ENCODE measurements around the gene FBXO28.

FBXO28 gene

GRCh38 chr1:224095339-224095738 lies 18.6 kb upstream of the FBXO28 start:
- Histone ChIP-seq H3K4me2 (ENCODE audit: low read depth, low read length) (no peak overlapping the region), H3K4me3 (ENCODE audit: low read length) (no peak overlapping the region), H3K79me2 (ENCODE audit: low read length) (no peaks in the 10 kb centered on the region), H3K9me3 (replicated peaks; ENCODE audit: insufficient read depth, low read length) (no peaks in the 10 kb centered on the region), H3F3A (ENCODE audit: insufficient read depth, low read length) (no peaks in the 10 kb centered on the region), H4K20me1 (ENCODE audit: insufficient read depth, low read length) (no peaks in the 10 kb centered on the region), H3K9ac (ENCODE audit: low read length) (no peak overlapping the region), H3K27ac (ENCODE audit: low read length) (no peak overlapping the region), H3K4me1 (ENCODE audit: low read length) (no peaks in the 10 kb centered on the region), H3K36me3 (replicated peaks; ENCODE audit: insufficient read depth, low read length) (no peaks in the 10 kb centered on the region), H3K9me2 (replicated peaks; ENCODE audit: insufficient read depth, low read length) (no peaks in the 10 kb centered on the region), H3K27me3 (replicated peaks; ENCODE audit: insufficient read depth, low read length) (no peaks in the 10 kb centered on the region), H2AFZ (ENCODE audit: low read length) (no peak overlapping the region)
- no peak for DNase-seq
- TF ChIP-seq EZH2 (optimal IDR thresholded peaks at IDR 0.05; ENCODE audit: low read depth, low read length), result no peak

GRCh38 chr1:224095867-224096266 lies 18.0 kb upstream of the FBXO28 start:
- Histone ChIP-seq H3K27me3 (replicated peaks; ENCODE audit: insufficient read depth, low read length) (no peaks in the 10 kb centered on the region), H3K4me3 (ENCODE audit: low read length) (no peak overlapping the region), H3K27ac (ENCODE audit: low read length) (no peak overlapping the region), H3K4me1 (ENCODE audit: low read length) (no peaks in the 10 kb centered on the region), H3K9ac (ENCODE audit: low read length) (no peak overlapping the region), H3K4me2 (ENCODE audit: low read depth, low read length) (no peak overlapping the region), H3K36me3 (replicated peaks; ENCODE audit: insufficient read depth, low read length) (no peaks in the 10 kb centered on the region), H3K9me2 (replicated peaks; ENCODE audit: insufficient read depth, low read length) (no peaks in the 10 kb centered on the region), H2AFZ (ENCODE audit: low read length) (no peak overlapping the region), H3K79me2 (ENCODE audit: low read length) (no peaks in the 10 kb centered on the region), H3K9me3 (replicated peaks; ENCODE audit: insufficient read depth, low read length) (no peaks in the 10 kb centered on the region), H3F3A (ENCODE audit: insufficient read depth, low read length) (no peaks in the 10 kb centered on the region), H4K20me1 (ENCODE audit: insufficient read depth, low read length) (no peaks in the 10 kb centered on the region)
- TF ChIP-seq EZH2phosphoT487 (IDR thresholded peaks at IDR 0.05; ENCODE audit: low read length) (no peak), EZH2 (optimal IDR thresholded peaks at IDR 0.05; ENCODE audit: low read depth, low read length) (no peak), CTCF (IDR thresholded peaks at IDR 0.05; ENCODE audit: low read length) (no peak)
- DNase-seq, result no peak

GRCh38 chr1:224096773-224097172 lies 17.1 kb upstream of the FBXO28 start:
- no peak overlapping the region for H3K4me3 ChIP-seq (ENCODE audit: low read length)
- TF ChIP-seq CTCF (IDR thresholded peaks at IDR 0.05; ENCODE audit: low read length) (no peak), EZH2 (optimal IDR thresholded peaks at IDR 0.05; ENCODE audit: low read depth, low read length) (no peak), EZH2phosphoT487 (IDR thresholded peaks at IDR 0.05; ENCODE audit: low read length) (no peak)
- H3F3A ChIP-seq (ENCODE audit: insufficient read depth, low read length), result no peaks in the 10 kb centered on the region
- H4K20me1 ChIP-seq (ENCODE audit: insufficient read depth, low read length), result no peaks in the 10 kb centered on the region
- H3K27ac ChIP-seq (ENCODE audit: low read length), result no peak overlapping the region
- no peaks in the 10 kb centered on the region for H3K9me2 ChIP-seq (replicated peaks; ENCODE audit: insufficient read depth, low read length)
- no peak for DNase-seq
- no peak overlapping the region for H3K9ac ChIP-seq (ENCODE audit: low read length)
- no peaks in the 10 kb centered on the region for H3K9me3 ChIP-seq (replicated peaks; ENCODE audit: insufficient read depth, low read length)
- no peak overlapping the region for H3K4me2 ChIP-seq (ENCODE audit: low read depth, low read length)
- H3K36me3 ChIP-seq (replicated peaks; ENCODE audit: insufficient read depth, low read length), result no peaks in the 10 kb centered on the region
- H3K79me2 ChIP-seq (ENCODE audit: low read length), result no peaks in the 10 kb centered on the region
- no peaks in the 10 kb centered on the region for H3K4me1 ChIP-seq (ENCODE audit: low read length)
- H2AFZ ChIP-seq (ENCODE audit: low read length), result no peak overlapping the region
- H3K27me3 ChIP-seq (replicated peaks; ENCODE audit: insufficient read depth, low read length), result no peaks in the 10 kb centered on the region

GRCh38 chr1:224098007-224098406 lies 15.9 kb upstream of the FBXO28 start:
- TF ChIP-seq CTCF (IDR thresholded peaks at IDR 0.05; ENCODE audit: low read length), result no peak
- no peak for TF ChIP-seq EZH2phosphoT487 (IDR thresholded peaks at IDR 0.05; ENCODE audit: low read length)
- no peak for TF ChIP-seq EZH2 (optimal IDR thresholded peaks at IDR 0.05; ENCODE audit: low read depth, low read length)
- no peaks in the 10 kb centered on the region for H3K79me2 ChIP-seq (ENCODE audit: low read length)
- H3K4me3 ChIP-seq (ENCODE audit: low read length), result no peak overlapping the region
- no peak for DNase-seq
- no peak overlapping the region for H3K4me2 ChIP-seq (ENCODE audit: low read depth, low read length)
- H3F3A ChIP-seq (ENCODE audit: insufficient read depth, low read length), result no peaks in the 10 kb centered on the region
- no peaks in the 10 kb centered on the region for H3K9me3 ChIP-seq (replicated peaks; ENCODE audit: insufficient read depth, low read length)
- no peaks in the 10 kb centered on the region for H3K36me3 ChIP-seq (replicated peaks; ENCODE audit: insufficient read depth, low read length)
- H3K9me2 ChIP-seq (replicated peaks; ENCODE audit: insufficient read depth, low read length), result no peaks in the 10 kb centered on the region
- no peaks in the 10 kb centered on the region for H3K4me1 ChIP-seq (ENCODE audit: low read length)
- H2AFZ ChIP-seq (ENCODE audit: low read length), result no peak overlapping the region
- H3K9ac ChIP-seq (ENCODE audit: low read length), result no peak overlapping the region
- no peaks in the 10 kb centered on the region for H3K27me3 ChIP-seq (replicated peaks; ENCODE audit: insufficient read depth, low read length)
- no peak overlapping the region for H3K27ac ChIP-seq (ENCODE audit: low read length)
- no peaks in the 10 kb centered on the region for H4K20me1 ChIP-seq (ENCODE audit: insufficient read depth, low read length)
